Stimulated activated CD8-positive, alpha-beta memory T cell treated with anti-CD3 and anti-CD28 coated beads, Interleukin-7, amount 100 ng/mL, for 48 hours (primary cell): ENCODE data around the gene VPS37C.
"Not testable (repeated sequence)": the region's sequence is repeated elsewhere in the genome, so short reads cannot be mapped to it uniquely, and the experiment has no call there.

Experiments
- DNase-seq, 2 donors: peaks; one replicate each; pipeline ENCODE4 v3.0.0-alpha.2; 2020; ENCODE audit warnings: low read depth in 1 of 2; ENCODE audit errors: extremely low read depth in 1 of 2

VPS37C gene

DNA sequence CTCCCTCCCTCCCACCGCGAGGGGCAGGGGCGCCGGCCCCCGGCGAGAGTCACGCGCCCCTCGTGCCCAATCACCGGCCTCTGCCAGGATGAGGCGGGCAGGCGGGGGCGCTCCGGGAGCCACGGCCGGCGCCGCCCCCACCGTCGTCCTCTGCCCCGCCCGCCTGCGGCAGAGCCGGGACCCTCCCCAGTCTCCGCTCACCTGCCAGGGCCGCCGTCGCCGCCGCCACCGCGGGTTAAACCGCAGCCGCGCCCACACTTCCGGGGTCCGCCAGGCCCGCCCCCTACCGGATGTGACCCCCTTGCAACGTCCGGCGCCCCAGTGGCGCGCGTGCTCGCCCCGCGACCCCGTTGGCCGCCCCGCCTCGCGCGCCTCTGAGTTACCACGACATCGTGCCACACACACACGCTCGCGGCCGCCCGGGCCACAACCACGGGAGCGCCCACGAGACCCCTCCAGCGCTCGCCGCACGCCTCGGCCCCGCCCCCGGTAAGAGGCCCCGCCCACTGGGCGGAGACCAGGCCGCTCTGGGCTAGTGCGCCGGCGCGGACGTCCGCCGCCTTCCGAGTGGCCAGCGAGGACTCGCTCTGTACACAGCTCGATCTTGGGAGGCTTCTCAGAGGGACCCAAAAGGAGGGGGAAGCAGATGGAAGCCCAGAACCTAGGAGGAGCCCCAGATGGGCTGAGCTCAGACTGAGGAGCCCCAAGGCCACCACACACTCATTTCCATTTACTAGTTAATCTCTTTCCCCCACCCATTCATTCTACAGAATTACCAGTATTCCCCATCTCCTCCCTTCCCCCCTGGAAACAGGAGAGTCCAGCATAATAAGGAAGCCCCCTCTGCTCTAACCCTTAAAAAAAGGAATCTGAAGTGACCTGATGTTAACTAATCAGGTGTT, at the start of gene VPS37C:
VPS37C (minus strand) TSS at position 237 of the 902 bp plus-strand sequence. CDS start 22,597 bp downstream, outside the sequence.
- peak; percentile 87 to 94 for DNase-seq

DNA sequence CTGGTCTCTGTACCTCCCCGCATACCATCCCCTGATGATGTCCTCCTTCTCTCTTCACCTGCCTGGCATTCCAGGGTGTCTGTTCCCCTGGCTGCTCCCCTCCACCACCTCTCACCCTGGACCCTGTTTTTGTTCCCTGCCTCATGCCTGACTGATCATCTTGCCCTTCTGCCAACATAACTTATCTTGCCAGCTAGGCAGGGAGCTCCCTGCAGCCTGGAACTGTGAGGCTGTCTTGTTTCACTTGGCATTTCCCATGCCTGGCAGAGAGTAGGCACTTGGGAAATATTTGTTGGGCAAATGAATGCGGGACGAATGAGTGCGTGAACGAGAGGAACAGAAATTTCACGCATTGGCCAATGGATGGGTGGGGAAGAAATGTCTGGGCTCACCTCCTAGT, 49.4 kb upstream of the VPS37C start:
- DNase-seq, result not testable (repeated sequence)

DNA sequence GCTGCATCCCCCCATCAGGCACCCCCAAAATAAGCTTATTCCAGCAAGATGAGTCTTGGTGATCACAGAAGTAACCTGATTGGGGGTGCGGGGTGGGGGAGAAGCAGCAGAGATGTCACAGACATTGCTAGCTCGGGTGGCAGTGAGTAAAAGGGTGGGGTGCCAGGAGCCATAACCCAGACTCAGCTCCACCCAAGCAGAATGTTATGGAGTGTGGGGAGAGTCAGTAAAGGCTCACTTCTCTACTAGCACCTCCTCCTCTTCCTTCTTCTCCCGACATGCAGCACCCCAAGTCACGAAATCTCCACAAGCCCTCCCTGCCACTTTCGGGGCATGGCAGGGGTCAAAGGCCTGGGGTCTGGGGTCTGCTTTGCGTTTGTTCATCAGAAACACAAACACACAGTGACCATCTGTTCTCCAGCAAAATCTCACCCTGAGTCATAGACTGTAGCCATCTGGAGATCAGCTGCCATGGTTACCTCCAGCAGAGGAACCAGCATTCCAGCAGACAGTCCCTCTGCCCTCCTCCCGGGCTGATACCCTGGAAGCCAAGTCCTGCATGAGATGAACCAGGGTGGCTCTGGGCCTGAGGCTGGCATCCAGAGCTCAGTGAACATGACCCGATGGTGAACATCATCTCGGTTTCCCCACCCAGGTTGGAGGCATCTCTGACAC, 46.5 kb upstream of the VPS37C start:
- DNase-seq, result not testable (repeated sequence)

DNA sequence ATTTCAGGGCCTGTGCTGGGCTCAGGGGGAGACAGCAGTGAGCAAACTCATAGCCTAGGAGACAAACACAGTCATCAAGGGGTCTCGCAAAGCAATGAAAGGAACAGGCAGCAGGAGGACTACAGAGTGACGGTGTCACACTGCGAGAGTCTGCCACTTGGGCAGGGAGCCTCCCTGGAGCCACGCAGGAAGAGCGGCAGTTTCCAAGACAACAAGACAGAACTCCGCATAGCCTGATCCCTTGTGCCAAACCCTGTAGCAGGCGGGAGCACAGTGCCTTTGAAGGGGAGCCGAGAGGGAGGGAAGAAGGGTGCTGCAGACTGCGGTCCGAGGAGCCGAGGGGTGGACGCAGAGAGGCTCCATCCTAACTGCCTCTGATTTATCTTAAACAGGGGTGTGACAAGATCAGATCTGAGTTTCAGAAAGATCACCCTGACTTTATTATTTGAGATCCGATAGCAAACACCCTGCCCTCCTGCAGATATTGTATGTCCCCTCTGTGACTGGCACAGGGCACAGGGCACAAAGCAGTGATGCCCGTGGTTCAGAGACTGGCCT, 43.4 kb upstream of the VPS37C start:
- DNase-seq, result not testable (repeated sequence)

DNA sequence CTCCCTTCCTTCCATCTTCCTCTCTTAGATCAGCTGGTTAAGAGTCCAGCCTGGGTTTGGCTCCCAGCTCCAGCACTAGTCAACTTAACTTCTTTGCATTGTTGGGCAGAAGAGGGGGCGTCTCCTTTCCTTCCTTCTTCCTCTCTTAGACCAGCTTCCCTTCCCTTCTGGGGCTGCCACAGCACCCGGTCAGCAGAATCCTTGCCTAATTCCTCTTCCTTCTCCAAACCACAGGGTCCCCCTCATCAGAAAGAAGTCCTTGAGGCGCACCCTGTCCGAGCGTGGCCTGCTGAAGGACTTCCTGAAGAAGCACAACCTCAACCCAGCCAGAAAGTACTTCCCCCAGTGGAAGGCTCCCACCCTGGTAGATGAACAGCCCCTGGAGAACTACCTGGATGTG, 42.6 kb upstream of the VPS37C start:
- not testable (repeated sequence) for DNase-seq

DNA sequence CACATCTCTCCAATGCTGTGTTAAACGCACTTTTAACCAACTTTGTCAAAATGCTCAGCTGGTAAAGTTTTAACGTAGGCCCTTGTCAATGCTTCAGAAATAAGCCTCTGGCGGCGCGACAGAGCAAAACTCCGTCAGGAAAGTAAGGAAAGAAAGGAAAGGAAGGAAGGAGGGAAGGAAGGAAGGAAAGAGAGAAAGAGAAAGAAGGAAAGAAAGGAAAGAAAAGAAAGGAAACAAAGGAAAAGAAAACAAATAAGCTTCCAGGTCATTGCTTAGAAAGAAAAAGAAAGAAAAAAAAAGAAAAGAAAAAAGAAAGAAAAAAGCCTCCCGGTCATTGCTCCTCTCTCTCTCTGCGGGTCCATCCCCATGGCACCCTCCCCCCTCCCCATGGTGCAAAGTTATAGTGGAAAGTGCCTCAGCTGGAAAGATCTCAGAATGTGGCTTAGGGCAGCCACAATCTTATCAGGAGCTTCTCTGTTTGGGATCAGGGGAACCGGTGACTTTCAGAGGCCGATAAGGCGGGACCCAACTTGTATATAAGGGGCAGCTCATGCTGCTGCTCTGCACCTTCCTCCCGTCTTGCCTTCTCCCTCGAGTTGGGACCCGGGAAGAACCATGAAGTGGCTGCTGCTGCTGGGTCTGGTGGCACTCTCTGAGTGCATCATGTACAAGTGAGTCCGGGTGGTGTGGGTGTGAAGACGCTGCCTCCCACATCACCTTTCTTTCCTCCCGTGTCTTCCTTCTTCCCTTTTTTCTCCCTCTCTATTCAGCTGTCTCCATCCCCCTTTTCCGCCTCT, 41.9 kb upstream of the VPS37C start, which contains the start of gene PGA3:
PGA3 (plus strand) TSS at position 566 of the 797 bp plus-strand sequence; CDS start at position 616, 50 bp downstream.
- not testable (repeated sequence) for DNase-seq

DNA sequence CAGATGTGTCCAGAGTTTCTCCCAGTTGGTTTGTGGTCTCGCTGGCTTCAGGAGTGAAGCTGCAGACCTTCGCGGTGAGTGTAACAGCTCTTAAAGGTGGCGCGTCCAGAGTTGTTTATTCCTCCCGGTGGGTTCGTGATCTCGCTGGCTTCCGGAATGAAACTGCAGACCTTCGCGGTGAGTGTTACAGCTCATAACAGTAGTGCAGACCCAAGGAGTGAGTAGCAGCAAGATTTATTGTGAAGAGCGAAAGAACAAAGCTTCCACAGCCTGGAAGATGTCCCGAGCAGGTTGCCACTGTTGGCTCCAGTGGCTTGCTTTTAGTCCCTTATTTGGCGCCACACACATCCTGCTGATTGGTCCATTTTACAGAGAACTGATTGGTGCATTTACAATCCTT, 40.2 kb upstream of the VPS37C start:
- no peak for DNase-seq

DNA sequence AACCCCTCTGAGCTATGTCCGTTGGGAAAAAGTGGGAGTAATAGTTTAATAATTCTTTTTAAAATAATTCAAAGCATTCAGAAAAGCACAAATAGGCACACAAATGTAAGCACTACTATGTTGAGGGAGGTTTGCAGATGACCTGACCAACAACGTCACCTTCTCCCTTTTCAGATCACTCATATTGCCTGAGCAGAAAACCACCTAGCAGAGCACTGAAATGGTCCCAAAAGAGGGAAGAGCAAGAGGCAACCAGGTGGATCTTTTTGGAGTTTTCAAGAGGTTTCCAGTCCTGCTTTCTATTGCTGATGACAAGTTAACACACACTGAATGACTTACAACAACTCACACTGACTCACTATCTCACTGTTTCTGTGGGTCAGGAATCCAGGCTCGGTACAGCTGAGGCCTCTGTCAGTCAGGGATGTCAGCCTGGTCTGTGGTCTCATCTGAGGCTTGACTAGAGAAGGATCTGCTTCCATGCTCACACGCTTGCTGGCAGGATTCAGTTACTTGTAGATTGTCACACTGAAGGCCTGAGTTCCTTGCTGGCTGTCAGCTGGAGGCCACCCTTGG, 37.8 kb upstream of the VPS37C start:
- DNase-seq, result no peak

DNA sequence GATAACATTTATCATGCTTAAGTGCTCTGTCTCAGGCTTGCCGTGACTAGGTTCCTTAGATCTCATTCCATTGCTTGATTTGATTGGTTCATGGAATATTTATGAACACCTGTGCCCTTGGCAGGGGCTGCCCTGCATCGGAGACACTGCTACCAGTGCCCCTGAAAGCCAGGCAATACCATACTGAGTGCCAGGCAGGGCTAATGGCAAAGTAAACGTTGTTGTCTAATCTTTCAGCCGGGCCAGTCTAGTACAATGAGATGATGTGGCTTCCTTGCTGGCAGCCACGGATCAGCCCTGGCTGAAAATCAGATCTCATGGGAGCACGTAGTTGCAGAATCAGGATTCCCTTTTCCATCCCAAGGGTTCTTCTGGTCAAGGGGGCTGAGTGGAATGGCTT, 37.1 kb upstream of the VPS37C start:
- DNase-seq, result no peak

DNA sequence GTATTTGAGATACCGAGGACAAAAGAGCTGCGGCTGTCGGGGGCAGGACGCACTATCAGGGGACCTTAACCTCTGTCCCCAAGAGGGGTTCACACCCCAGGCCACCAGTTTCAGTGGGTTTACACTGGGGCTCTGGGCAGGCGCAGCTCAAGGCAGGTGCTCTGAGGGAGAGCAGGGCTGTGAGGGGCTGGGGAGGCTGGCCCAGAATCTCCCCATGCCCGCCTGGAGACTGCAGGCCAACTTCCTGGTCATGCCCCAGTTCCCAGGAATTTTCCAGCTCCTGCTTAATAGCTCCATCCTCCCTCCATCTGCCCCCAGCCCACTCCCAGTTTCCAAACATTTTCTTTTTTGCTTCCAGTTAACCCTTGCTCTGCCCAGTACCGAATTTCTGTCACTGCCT, 34.5 kb upstream of the VPS37C start:
- DNase-seq, result no peak

DNA sequence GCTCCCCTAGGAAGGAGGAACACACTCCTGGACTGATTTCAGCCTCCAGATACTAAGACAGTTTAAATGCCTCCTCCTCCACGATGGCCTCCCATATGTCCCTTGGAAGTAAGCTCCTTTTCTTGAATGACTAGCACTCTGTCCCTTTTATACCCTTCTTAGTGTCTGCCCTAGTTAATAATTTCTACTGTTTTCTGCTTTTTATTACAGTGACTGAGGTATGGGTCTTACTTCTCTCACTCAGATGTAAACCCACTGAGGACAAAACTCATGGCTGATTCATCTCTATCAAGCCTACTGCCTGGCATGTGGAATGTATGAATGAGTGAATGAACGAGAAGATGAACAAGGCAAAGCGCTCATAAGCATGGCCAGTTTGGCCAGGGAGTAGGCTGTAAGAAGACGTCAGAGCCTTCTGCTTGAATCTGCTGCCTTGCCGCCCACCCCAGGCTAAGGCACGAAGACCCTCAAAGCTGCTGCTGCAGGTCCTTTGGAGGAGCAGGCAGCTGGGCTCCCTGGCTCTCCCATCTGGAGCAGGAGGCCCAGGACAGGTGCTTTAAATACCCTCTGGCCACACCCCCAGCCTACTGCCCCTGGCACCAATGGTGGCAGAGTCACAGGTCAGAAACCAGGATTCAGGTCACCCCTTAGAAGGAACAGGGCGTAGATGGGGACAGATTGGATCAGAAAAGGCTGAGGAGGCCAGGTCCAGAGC, 33.9 kb upstream of the VPS37C start:
- DNase-seq, result no peak

DNA sequence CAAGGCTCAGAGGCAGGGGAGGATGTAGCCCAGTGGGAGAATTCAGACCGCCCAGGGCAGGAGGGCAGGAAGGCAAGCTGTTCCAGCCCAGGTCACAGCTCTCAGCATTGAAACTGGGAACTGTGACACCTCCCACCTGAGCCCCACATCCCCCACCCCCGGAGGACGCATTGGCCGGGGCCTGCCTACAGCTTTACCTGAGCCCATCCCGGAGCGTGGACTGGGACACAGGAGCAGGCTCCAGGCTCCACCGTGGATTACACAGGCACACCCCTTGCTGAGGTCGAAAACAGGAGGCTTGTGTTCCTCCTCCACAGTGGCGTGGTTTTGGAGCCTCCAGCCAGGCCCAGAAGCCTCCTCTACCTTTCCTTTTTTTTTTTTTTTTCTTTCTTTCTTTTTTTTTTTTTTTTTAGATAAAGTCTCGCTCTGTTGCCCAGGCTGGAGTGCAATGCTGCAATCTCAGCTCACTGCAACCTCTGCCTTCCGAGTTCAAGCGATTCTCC, 33.0 kb upstream of the VPS37C start:
- no peak for DNase-seq

DNA sequence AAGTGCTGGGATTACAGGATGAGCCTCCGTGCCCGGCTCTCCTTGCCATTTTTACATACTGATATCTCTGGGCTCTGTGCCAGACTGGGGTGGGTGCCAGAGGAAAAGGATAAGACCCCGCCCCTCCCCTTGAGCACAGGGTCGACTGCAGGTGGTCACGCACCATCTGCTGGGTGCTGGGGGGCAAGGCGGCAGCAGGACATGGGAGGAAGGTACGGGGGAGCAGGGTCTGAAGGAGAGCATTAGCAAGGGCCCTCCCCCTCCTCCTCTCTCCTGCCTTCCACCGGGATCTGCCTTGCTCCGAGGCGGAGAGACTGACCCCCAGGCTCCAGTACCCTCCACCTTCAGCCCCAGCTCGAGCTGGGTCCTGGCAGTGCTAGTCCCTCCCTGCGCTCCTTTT, 32.4 kb upstream of the VPS37C start:
- DNase-seq, result no peak

DNA sequence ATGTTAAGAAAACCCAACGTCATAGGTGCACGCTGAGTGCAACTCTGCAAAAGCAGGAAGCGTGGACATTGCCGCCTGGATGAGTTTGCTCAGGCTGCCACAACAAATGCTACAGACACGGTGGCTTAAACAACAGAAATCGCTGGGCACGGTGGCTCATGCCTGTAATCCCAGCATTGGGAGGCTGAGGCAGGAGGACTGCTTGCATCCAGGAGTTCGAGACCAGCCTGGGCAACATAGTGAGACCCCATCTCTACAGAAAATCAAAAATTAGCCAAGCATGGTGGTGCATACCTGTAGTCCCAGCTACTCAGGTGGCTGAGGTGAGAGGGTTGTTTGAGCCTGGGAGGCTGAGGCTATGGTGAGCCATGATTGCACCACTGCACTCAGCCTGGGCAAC, 28.7 kb upstream of the VPS37C start:
- no peak for DNase-seq

DNA sequence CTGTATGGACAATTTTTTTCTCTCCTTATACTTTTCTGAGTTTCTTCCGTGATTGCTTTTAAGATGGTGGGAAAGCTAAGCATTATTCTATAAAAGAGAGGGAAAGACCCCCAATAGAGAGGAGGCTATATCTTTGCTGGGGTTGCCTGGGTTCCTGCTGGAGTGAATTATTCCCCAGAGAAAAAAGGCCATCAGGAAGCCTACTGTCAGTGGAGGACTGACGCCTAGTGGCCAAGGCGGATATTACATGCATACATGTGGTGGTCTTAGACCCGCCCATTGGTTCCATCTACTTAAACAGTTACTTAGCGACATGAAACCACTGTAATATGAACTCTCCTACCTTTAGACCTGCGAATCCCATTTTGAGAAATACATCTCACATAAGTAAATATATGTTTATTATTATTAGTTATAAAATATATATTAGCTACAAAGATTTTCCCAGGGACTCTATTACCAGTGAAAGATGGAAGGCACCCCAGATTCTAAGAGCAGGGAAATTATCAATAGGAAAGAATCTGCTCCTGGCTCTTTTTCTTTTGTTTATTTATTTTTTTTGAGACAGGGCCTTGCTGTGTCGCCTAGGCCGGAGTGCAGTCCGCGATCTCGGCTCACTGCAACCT, 26.4 kb upstream of the VPS37C start:
- DNase-seq, result peak; percentile 36 to 70

DNA sequence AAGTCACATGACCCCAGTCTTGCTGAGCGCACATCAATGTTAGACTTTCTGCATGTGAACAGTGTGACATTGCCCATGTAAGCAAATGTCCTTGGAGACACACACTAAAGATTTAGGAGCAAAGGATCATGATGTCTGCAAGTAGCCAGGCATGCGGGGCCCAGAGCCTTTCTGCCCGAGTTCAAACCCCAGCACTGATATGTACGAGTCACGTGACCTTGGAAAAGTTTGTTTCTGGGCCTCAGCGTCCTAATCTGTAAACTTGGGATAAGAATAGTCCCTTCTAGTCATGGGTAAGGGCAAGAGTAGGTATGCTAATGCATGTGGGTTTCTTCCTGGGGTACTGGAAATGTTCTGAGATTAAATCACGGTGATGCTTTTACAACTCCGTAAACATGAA, 25.3 kb upstream of the VPS37C start:
- DNase-seq, result no peak

DNA sequence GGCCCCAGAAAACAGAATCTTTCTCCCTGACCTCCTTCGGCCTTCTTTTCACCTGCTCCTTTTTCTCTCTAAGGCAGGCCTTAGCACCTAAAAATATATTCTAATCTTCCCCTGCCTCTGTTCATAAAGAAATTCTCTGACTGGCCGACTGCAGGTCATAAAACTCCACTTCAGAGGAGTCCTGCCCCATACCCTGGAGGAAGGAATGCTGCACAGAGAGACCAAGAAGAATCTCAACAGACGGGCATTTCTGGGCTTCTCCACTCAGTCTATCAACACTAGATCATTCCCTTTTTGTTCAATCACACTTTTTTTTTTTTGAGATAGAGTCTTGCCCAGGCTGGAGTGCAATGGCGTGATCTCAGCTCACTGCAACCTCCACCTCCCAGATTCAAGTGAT, 22.4 kb upstream of the VPS37C start:
- DNase-seq, result no peak

DNA sequence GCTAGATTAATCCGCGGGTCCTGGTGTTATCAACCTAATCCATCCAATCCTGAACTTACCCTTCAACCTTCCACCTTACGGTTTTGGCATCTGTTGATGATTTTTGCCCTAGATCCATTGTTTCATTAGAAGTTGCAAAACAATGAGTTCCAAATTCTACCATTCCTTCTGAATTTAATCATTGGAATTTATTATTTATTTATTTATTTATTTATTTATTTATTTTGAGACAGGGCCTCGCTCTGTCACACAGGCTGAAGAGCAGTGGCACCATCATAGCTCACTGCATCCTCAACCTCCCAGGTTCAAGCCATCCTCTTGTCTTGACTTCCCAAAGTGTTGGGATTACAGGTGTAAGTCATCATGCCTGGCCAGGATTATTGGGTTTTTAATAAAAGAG, 20.3 kb upstream of the VPS37C start:
- no peak for DNase-seq

DNA sequence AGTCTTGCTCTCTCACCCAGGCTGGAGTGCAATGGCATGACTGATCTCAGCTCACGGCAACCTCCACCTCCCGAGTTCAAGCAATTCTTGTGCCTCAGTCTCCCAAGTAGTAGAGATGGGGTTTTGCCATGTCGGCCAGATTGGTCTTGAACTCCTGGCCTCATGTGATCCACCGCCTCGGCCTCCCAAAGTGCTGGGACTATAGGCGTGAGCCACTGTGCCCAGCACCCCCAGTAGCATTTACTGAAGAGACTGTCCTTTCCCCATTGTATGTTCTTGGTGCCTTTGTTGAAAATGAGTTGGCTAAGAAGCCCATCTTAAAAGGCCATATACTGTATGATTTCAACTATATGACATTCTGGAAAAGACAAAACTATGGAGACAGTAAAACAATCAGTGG, 19.0 kb upstream of the VPS37C start:
- not testable (repeated sequence) for DNase-seq
